DND-41 (cell line): Measurements from ENCODE around the gene TYW1.
"Not testable (repeated sequence)": the region's sequence is repeated elsewhere in the genome, so short reads cannot be mapped to it uniquely, and the experiment has no call there.

Source experiments
- ATAC-seq: fragments of 200-7000 bp; cut with Tn5 transposase; 3 replicates; pipeline ENCODE4 v1.9.1; 2021; ENCODE audit warnings: low read depth; ENCODE audit not compliant: insufficient read depth
- DNase-seq: peaks from one replicate; pipeline ENCODE4 v3.0.0-alpha.2; 2020
- H2AFZ ChIP-seq: 2 replicates; pipeline ENCODE4 v1.6.0; 2012; ENCODE audit warnings: low read depth, low read length
- H3K27ac ChIP-seq: 2 replicates; pipeline ENCODE4 v1.5.1; 2012; ENCODE audit warnings: low read length, inconsistent platforms
- H3K27me3 ChIP-seq: fragments of 200-600 bp; sonication (generic); 2 replicates; pipeline ENCODE4 v1.6.0; 2012; ENCODE audit warnings: low read length, mild to moderate bottlenecking, inconsistent platforms; ENCODE audit not compliant: insufficient read depth, poor library complexity
- H3K36me3 ChIP-seq: 2 replicates; pipeline ENCODE4 v1.5.1; 2012; ENCODE audit warnings: low read length, inconsistent platforms; ENCODE audit not compliant: insufficient read depth
- H3K4me1 ChIP-seq: 2 replicates; pipeline ENCODE4 v1.5.1; 2012; ENCODE audit warnings: mild to moderate bottlenecking, low read length; ENCODE audit not compliant: insufficient read depth
- H3K4me2 ChIP-seq: 2 replicates; pipeline ENCODE4 v1.6.0; 2012; ENCODE audit warnings: mild to moderate bottlenecking, moderate library complexity, low read length, inconsistent platforms; ENCODE audit not compliant: insufficient read depth
- H3K4me3 ChIP-seq, 2 experiments: fragments of 200-600 bp in 1 of 2; shearing (Covaris generic) in 1 of 2; 2 replicates each; pipeline ENCODE4 v1.5.1; 2012 to 2016; ENCODE audit warnings: inconsistent platforms in 2 of 2, low read length in 2 of 2, mild to moderate bottlenecking in 2 of 2, low read depth in 1 of 2, moderate library complexity in 1 of 2
- H3K79me2 ChIP-seq: 2 replicates; pipeline ENCODE4 v1.6.0; 2012; ENCODE audit warnings: low read length, inconsistent platforms; ENCODE audit not compliant: insufficient read depth
- H3K9ac ChIP-seq: 2 replicates; pipeline ENCODE4 v1.6.0; 2012; ENCODE audit warnings: low read depth, mild to moderate bottlenecking, inconsistent platforms, low read length, moderate library complexity
- H3K9me3 ChIP-seq: 2 replicates; pipeline ENCODE4 v1.5.1; 2012; ENCODE audit warnings: low read length, moderate library complexity, mild to moderate bottlenecking, inconsistent platforms; ENCODE audit not compliant: insufficient read depth, severe bottlenecking
- H4K20me1 ChIP-seq: 2 replicates; pipeline ENCODE4 v1.6.0; 2012; ENCODE audit warnings: low read length; ENCODE audit not compliant: insufficient read depth
- CTCF ChIP-seq: IDR thresholded peaks from 2 replicates; pipeline ENCODE4 v1.5.1; 2012; ENCODE audit warnings: borderline replicate concordance, low read length, moderate library complexity, mild to moderate bottlenecking; ENCODE audit not compliant: poor library complexity, severe bottlenecking; ENCODE audit errors: extremely low read depth
- EZH2 ChIP-seq: IDR thresholded peaks from 3 replicates; pipeline ENCODE4 v1.6.1; 2012; ENCODE audit warnings: borderline replicate concordance, low read depth, mild to moderate bottlenecking, moderate library complexity, low read length, inconsistent platforms; ENCODE audit not compliant: severe bottlenecking

Gene TYW1

GRCh38 chr7:67267914-67268313 lies 271.3 kb downstream of the TYW1 start:
- ATAC-seq (no peak), DNase-seq (no peak)
- H3K36me3 ChIP-seq: no peaks in the 10 kb centered on the region
- H3K27me3 ChIP-seq: no peaks in the 10 kb centered on the region
- no peak for TF ChIP-seq CTCF
- TF ChIP-seq EZH2: no peak
- no peak overlapping the region for H3K4me3 ChIP-seq
- no peak overlapping the region for H3K9ac ChIP-seq
- H3K79me2 ChIP-seq: no peaks in the 10 kb centered on the region
- H3K4me1 ChIP-seq: no peaks in the 10 kb centered on the region
- no peaks in the 10 kb centered on the region for H3K9me3 ChIP-seq
- no peak overlapping the region for H3K4me2 ChIP-seq
- no peak overlapping the region for H3K27ac ChIP-seq
- H4K20me1 ChIP-seq: no peaks in the 10 kb centered on the region
- H2AFZ ChIP-seq: no peak overlapping the region

- DNase-seq, H3K27ac ChIP-seq, H3K4me2 ChIP-seq, ATAC-seq, H2AFZ ChIP-seq, H3K36me3 ChIP-seq, H3K4me1 ChIP-seq, H3K9me3 ChIP-seq, H3K79me2 ChIP-seq, H4K20me1 ChIP-seq, H3K27me3 ChIP-seq, H3K4me3 ChIP-seq, H3K9ac ChIP-seq: not testable (repeated sequence)
These were observed 273.3 kb downstream of the TYW1 start for GRCh38 chr7:67269916-67270315.
